Right lobe of liver (tissue), 4 donors: Measurements from ENCODE around the gene GOLGA8K.
"Not testable (repeated sequence)": the region's sequence is repeated elsewhere in the genome, so short reads cannot be mapped to it uniquely, and the experiment has no call there.

ENCODE experiments used
- CTCF ChIP-seq, 4 donors: fragments of 200-600 bp in 3 of 4; fragments of 450-650 bp in 1 of 4; IDR thresholded peaks; one replicate each; pipeline versions ENCODE4 v1.5.1 to v1.8.0; 2016 to 2022; ENCODE audit warnings: antibody characterized with exemption in 4 of 4, mild to moderate bottlenecking in 2 of 4
- POLR2A ChIP-seq: fragments of 450-650 bp; IDR thresholded peaks from one replicate; pipeline ENCODE4 v1.6.1; 2017; ENCODE audit warnings: antibody characterized with exemption, mild to moderate bottlenecking
- donor health status: DM: no; HTN: no; CAD: no.
- donor health status: DM: no; HTN: no; CAD: no.
- donor health status: DM: no; HTN: yes; CAD: no.

GRCh38 chr15:32434102-32434963 lies 31.2 kb upstream of the GOLGA8K start:
- TF ChIP-seq CTCF (IDR thresholded peaks at IDR 0.05); POLR2A: not testable (repeated sequence)
